CD4-positive, alpha-beta memory T cell (primary cell): ENCODE results near the gene ATG3. TPM values are rescaled to one million over a fixed set of nuclear protein-coding genes. Genes with fewer than 3 reads are reported as not detected.

Experiments used
- CTCF ChIA-PET: fragments of 350-600 bp; sonication (Branson Sonifier 250); formaldehyde crosslinking; loops from one replicate; lab custom pipeline; 2021; ENCODE audit warnings: inconsistent platforms; ENCODE audit not compliant: partially characterized antibody; lab: Charles Lee
- POLR2A ChIA-PET: fragments of 350-600 bp; sonication (Branson Sonifier 250); formaldehyde crosslinking; loops from one replicate; lab custom pipeline; 2021; ENCODE audit not compliant: partially characterized antibody; lab: Charles Lee
- DNase-seq, 5 donors: peaks; one replicate each; pipeline versions ENCODE4 v3.0.0 to v3.0.0-alpha.2; 2020 to 2022; ENCODE audit warnings: mixed read lengths in 1 of 5
- H3K27ac ChIP-seq: one replicate; pipeline ENCODE4 v1.7.0; 2013; ENCODE audit warnings: low read depth, low read length
- H3K27me3 ChIP-seq: 2 replicates; pipeline ENCODE4 v1.7.0; 2013; ENCODE audit warnings: mild to moderate bottlenecking, low read length, moderate library complexity; ENCODE audit not compliant: insufficient read depth
- H3K36me3 ChIP-seq: 2 replicates; pipeline ENCODE4 v1.7.0; 2013; ENCODE audit warnings: mild to moderate bottlenecking, low read length, moderate library complexity; ENCODE audit not compliant: insufficient read depth
- H3K4me1 ChIP-seq: 2 replicates; pipeline ENCODE4 v1.7.0; 2013; ENCODE audit warnings: mild to moderate bottlenecking, low read length, moderate library complexity; ENCODE audit not compliant: insufficient read depth
- H3K4me3 ChIP-seq, 2 donors: one replicate each; pipeline ENCODE4 v1.7.0; 2013; ENCODE audit warnings: low read length in 2 of 2, mild to moderate bottlenecking in 1 of 2
- H3K9me3 ChIP-seq, 2 donors: one replicate each; pipeline ENCODE4 v1.7.0; 2013; ENCODE audit warnings: low read length in 2 of 2, control low read depth in 1 of 2; ENCODE audit not compliant: control insufficient read depth in 1 of 2
- H3K27ac Mint-ChIP-seq, 7 donors: one replicate each; pipeline ENCODE4 v1.8.0; 2020 to 2021; ENCODE audit warnings: mixed read lengths in 7 of 7, mild to moderate bottlenecking in 6 of 7, inconsistent platforms in 3 of 7, moderate library complexity in 3 of 7
- H3K27me3 Mint-ChIP-seq, 2 donors: one replicate each; pipeline ENCODE4 v1.8.0; 2020 to 2021; ENCODE audit warnings: mixed read lengths in 2 of 2
- H3K36me3 Mint-ChIP-seq, 2 donors: one replicate each; pipeline ENCODE4 v1.8.0; 2020 to 2021; ENCODE audit warnings: mixed read lengths in 2 of 2, inconsistent platforms in 1 of 2, mild to moderate bottlenecking in 1 of 2
- H3K4me1 Mint-ChIP-seq, 4 donors: one replicate each; pipeline ENCODE4 v1.8.0; 2020 to 2021; ENCODE audit warnings: mixed read lengths in 4 of 4, mild to moderate bottlenecking in 1 of 4
- H3K4me3 Mint-ChIP-seq, 8 donors: one replicate each; pipeline ENCODE4 v1.8.0; 2020 to 2021; ENCODE audit warnings: mixed read lengths in 8 of 8, mild to moderate bottlenecking in 7 of 8, moderate library complexity in 6 of 8, inconsistent platforms in 3 of 8
- H3K9me3 Mint-ChIP-seq, 8 donors: one replicate each; pipeline ENCODE4 v1.8.0; 2020 to 2021; ENCODE audit warnings: mixed read lengths in 8 of 8, mild to moderate bottlenecking in 5 of 8, inconsistent platforms in 3 of 8, moderate library complexity in 1 of 8
- intact Hi-C: fragments of 100-400 bp; cut with micrococcal nuclease; formaldehyde crosslinking; loops from one replicate; pipeline ENCODE4 v1.15.1; 2023
- polyA plus RNA-seq, 2 donors: library from polyadenylated mRNA; unstranded; fragments of 300-500 nt; fragmentation: Illumina TruSeq; gene quantifications; one replicate each; pipeline ENCODE4 v1.2.3, GENCODE V29; 2021
- total RNA-seq, 2 experiments: library from RNA; stranded (reverse); gene quantifications; one replicate each; pipeline ENCODE4 v1.2.3, GENCODE V29; 2021

The ATG3 gene
- total and polyA plus RNA-seq, 4 experiments from 2014 or later, result 49.0 to 107 (median 62.1) TPM

DNA sequence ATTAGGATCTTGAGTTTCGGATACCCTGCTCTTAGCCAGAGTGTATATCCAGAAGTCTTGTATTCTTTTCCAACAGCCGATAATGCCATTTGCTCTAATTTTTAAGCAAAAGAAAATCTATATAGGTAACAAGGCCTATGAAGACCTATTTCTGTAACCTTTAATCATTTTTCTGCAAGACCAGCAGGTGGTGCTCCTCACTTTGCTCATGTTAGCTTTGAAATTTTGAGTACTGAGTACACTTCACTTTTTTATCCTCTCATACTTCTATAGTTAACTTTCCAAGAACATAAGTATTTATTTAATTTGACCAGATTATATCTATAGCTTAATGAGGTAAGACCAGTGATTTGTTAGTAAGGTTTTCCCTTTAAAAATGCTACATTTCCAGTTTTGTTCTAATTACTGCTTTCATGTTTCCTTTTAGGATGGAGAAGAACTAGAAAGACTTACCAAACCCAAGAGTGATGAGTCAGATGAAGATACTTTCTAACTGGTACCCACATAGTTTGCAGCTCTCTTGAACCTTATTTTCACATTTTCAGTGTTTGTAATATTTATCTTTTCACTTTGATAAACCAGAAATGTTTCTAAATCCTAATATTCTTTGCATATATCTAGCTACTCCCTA is 20.6 kb upstream of the ATG3 start:
- Histone ChIP-seq H3K27ac (no peak overlapping the region), H3K4me1 (no peaks in the 10 kb centered on the region), H3K9me3 (no peaks in the 10 kb centered on the region), H3K4me3 (no peak overlapping the region), H3K27me3 (no peaks in the 10 kb centered on the region), H3K36me3 (peaks cover 27% of the 10 kb centered on the region)
- Mint-ChIP-seq H3K9me3 (no peaks in the 10 kb centered on the region), H3K36me3 (peaks cover 49 to 75% of the 10 kb centered on the region in 2 donors), H3K4me1 (peaks cover under 1 to 2% (median 2%) of the 10 kb centered on the region in 4 donors), H3K27ac (peak overlapping the region in 3 of 7 donors; percentile 17 to 47 (median 36)), H3K27me3 (no peaks in the 10 kb centered on the region), H3K4me3 (no peak overlapping the region)
- POLR2A ChIA-PET, result interaction anchor here (1.7 kb wide), 1 partner anchor 20 kb away, joined by 4 read pairs; the partner anchor contains the start of genes ATG3 and SLC35A5
- intact Hi-C loops, result loop anchor here (1.0 to 5.0 kb wide), 3 partner anchors 230 to 706 kb away; partner anchors contain the start of gene CD200R1
- CTCF ChIA-PET, result interaction anchor here (0.7 to 1.9 kb wide), 11 partner anchors 14 to 706 kb away, joined by 3 to 10 read pairs (median 4); partner anchors contain the start of genes ATG3 and SLC35A5
- DNase-seq, result peak in 4 of 5 donors; percentile 19 to 27 (median 24)

DNA sequence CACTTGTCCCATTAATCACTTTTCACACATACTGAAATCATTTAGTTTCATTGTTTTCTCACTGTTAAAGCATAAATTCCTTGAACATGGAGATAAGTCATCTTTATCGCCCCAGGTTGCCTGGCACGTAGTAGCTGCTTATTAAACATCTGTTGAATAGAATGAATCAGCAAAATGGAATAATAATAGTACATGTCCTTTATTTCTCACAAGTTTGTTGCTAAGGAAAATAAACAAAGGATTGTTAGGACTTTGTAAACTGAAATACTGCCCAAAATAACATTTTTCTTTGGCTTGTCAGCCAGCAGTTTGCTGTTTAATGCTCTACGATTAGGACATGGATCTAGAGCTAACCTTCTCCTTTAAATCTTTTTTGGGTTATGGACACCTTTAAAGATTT is 17.9 kb upstream of the ATG3 start:
- H3K9me3 Mint-ChIP-seq, result no peaks in the 10 kb centered on the region
- H3K27ac Mint-ChIP-seq, result no peak overlapping the region
- no peaks in the 10 kb centered on the region for H3K27me3 Mint-ChIP-seq
- Histone ChIP-seq H3K27ac (no peak overlapping the region), H3K27me3 (no peaks in the 10 kb centered on the region), H3K4me1 (no peaks in the 10 kb centered on the region), H3K36me3 (peaks cover 27% of the 10 kb centered on the region), H3K9me3 (no peaks in the 10 kb centered on the region), H3K4me3 (no peak overlapping the region)
- ChIA-PET POLR2A (interaction anchor here (1.1 kb wide), 1 partner anchor 18 kb away, joined by 3 read pairs; the partner anchor contains the start of genes ATG3 and SLC35A5), CTCF (interaction anchor here (0.8 to 1.4 kb wide), 2 partner anchors 11 to 20 kb away, joined by 3 to 5 read pairs; no protein-coding TSS in a partner anchor)
- intact Hi-C loops, result loop anchor here (5.0 kb wide), 2 partner anchors 233 to 398 kb away; partner anchors contain the start of gene CD200R1
- no peak overlapping the region for H3K4me3 Mint-ChIP-seq
- DNase-seq, result no peak
- peaks cover 30 to 61% of the 10 kb centered on the region in 2 donors for H3K36me3 Mint-ChIP-seq
- H3K4me1 Mint-ChIP-seq, result peaks cover 0 to 5% (median 3%) of the 10 kb centered on the region in 4 donors

DNA sequence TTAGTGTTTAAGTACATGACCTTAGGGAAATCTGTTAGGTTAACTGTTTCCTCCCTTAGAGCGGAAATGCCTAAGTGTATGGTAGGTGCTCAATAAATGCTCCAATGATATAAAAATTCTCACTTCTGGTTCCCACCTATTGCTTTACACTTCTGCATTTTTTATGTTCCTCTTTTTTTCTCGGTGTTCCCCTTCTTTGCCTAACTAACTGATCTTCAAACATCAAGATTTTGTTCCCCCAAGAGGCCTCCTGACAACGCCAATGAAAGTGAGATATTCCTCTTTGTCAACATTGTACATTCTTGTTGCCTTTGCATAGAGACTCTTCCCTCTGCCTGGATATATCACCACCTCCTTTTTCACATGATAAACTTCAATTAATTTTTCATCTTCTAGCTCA is 17.5 kb upstream of the ATG3 start:
- Mint-ChIP-seq H3K27ac (no peak overlapping the region), H3K27me3 (no peaks in the 10 kb centered on the region), H3K4me3 (no peak overlapping the region), H3K36me3 (peaks cover 27 to 59% of the 10 kb centered on the region in 2 donors), H3K4me1 (peaks cover 0 to 5% (median 3%) of the 10 kb centered on the region in 4 donors), H3K9me3 (no peaks in the 10 kb centered on the region)
- no peak for DNase-seq
- H3K27me3 ChIP-seq, result no peaks in the 10 kb centered on the region
- no peak overlapping the region for H3K4me3 ChIP-seq
- intact Hi-C loops, result no loop called here
- H3K4me1 ChIP-seq, result no peaks in the 10 kb centered on the region
- peaks cover 24% of the 10 kb centered on the region for H3K36me3 ChIP-seq
- H3K27ac ChIP-seq, result no peak overlapping the region
- ChIA-PET CTCF (interaction anchor here (0.8 to 1.4 kb wide), 2 partner anchors 10 to 19 kb away, joined by 3 to 5 read pairs; no protein-coding TSS in a partner anchor), POLR2A (interaction anchor here (1.1 kb wide), 1 partner anchor 17 kb away, joined by 3 read pairs; the partner anchor contains the start of genes ATG3 and SLC35A5)
- no peaks in the 10 kb centered on the region for H3K9me3 ChIP-seq

DNA sequence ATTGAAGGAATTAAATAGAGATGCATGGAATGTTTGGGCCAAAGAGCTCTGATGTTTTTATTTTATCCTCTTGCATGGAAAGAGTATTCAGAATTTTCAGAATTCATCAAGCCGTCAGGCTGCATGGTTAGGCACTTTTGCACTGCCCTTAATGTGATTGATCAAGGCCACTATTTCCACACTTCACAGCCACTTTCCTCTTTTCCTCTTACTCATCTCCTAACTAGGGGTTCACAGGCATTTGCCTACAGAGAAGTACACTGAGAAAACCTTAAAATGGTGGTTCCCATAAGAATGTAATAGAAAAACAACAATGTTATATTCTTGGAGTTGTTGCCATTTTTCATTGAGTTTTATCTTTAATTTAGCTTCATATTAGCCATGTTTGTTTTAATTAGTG is 10.9 kb upstream of the ATG3 start:
- Histone ChIP-seq H3K36me3 (peaks cover 24% of the 10 kb centered on the region), H3K27ac (no peak overlapping the region), H3K4me1 (no peaks in the 10 kb centered on the region), H3K4me3 (no peak overlapping the region), H3K27me3 (no peaks in the 10 kb centered on the region), H3K9me3 (no peaks in the 10 kb centered on the region)
- ChIA-PET CTCF (interaction anchor here (1.9 kb wide), 1 partner anchor 11 kb away, joined by 4 read pairs; the partner anchor contains the start of genes ATG3 and SLC35A5), POLR2A (no interaction called here)
- peaks cover 0 to 13% (median 7%) of the 10 kb centered on the region in 4 donors for H3K4me1 Mint-ChIP-seq
- no peak overlapping the region for H3K27ac Mint-ChIP-seq
- no peak for DNase-seq
- H3K9me3 Mint-ChIP-seq, result no peaks in the 10 kb centered on the region
- no peaks in the 10 kb centered on the region for H3K27me3 Mint-ChIP-seq
- H3K36me3 Mint-ChIP-seq, result peaks cover 52 to 57% of the 10 kb centered on the region in 2 donors
- intact Hi-C loops, result no loop called here
- H3K4me3 Mint-ChIP-seq, result no peak overlapping the region

DNA sequence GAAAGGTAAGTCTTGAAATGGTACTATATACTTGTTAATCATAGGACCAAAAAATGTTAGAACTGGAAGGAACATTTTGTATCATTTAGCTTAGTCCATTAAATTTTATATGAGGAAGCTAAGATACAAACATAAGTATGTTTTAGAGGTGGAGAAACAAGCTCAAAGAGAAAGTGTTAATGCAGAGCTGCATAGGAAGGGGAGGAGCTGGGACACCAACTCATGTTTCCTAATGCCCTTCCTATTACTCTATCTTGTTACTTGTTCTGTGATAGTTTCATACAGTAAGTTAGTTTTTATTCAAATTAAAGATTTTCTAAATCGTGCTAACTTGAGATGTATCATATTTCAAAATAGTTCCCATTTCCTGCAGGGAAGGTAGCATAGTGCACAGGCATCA is 7.5 kb upstream of the ATG3 start:
- Mint-ChIP-seq H3K27ac (peak overlapping the region in 1 of 7 donors; percentile 67), H3K4me1 (peaks cover 5 to 23% (median 13%) of the 10 kb centered on the region in 4 donors), H3K36me3 (peaks cover 64 to 65% of the 10 kb centered on the region in 2 donors), H3K27me3 (no peaks in the 10 kb centered on the region), H3K4me3 (no peak overlapping the region), H3K9me3 (no peaks in the 10 kb centered on the region)
- Histone ChIP-seq H3K27ac (no peak overlapping the region), H3K36me3 (peaks cover 24% of the 10 kb centered on the region), H3K4me3 (no peak overlapping the region), H3K27me3 (no peaks in the 10 kb centered on the region), H3K9me3 (no peaks in the 10 kb centered on the region), H3K4me1 (no peaks in the 10 kb centered on the region)
- DNase-seq, result no peak
- POLR2A ChIA-PET, result no interaction called here
- CTCF ChIA-PET, result interaction anchor here (1.0 to 1.7 kb wide), 4 partner anchors 8 to 22 kb away, joined by 3 to 9 read pairs (median 5); no protein-coding TSS in a partner anchor
- intact Hi-C loops, result loop anchor here (10.0 kb wide), 2 partner anchors 406 to 446 kb away; partner anchors contain the start of gene CD200R1

DNA sequence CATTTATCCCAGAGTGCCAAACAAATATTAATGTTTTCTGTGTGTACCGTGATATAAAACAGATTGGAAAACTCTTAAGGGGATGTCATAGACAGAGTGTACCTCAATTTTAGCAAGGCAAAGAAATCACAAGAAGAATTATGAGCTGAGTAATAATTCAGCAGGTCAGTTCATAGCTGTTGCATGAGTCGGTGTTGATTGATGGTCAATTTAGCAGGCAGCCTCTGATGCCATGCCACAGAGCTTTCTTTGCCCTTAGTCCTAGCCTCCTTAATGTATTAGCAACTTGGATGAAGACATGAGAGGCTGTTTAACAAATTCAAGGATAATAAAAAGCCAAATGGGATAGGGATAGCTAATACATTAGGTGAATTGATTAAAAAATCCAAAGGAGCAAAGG is 6.9 kb upstream of the ATG3 start:
- intact Hi-C loops, result loop anchor here (10.0 kb wide), 2 partner anchors 406 to 446 kb away; partner anchors contain the start of gene CD200R1
- H3K27me3 Mint-ChIP-seq, result no peaks in the 10 kb centered on the region
- ChIA-PET CTCF (interaction anchor here (1.0 to 1.7 kb wide), 4 partner anchors 9 to 23 kb away, joined by 3 to 9 read pairs (median 5); no protein-coding TSS in a partner anchor), POLR2A (no interaction called here)
- H3K4me3 ChIP-seq, result no peak overlapping the region
- peaks cover 20% of the 10 kb centered on the region for H3K36me3 ChIP-seq
- peak overlapping the region in 1 of 7 donors; percentile 22 for H3K27ac Mint-ChIP-seq
- H3K9me3 ChIP-seq, result no peaks in the 10 kb centered on the region
- H3K9me3 Mint-ChIP-seq, result no peaks in the 10 kb centered on the region
- peaks cover 6 to 29% (median 16%) of the 10 kb centered on the region in 4 donors for H3K4me1 Mint-ChIP-seq
- H3K36me3 Mint-ChIP-seq, result peaks cover 61 to 65% of the 10 kb centered on the region in 2 donors
- H3K4me1 ChIP-seq, result peaks cover 1% of the 10 kb centered on the region
- no peak for DNase-seq
- no peak overlapping the region for H3K27ac ChIP-seq
- no peaks in the 10 kb centered on the region for H3K27me3 ChIP-seq
- no peak overlapping the region for H3K4me3 Mint-ChIP-seq

DNA sequence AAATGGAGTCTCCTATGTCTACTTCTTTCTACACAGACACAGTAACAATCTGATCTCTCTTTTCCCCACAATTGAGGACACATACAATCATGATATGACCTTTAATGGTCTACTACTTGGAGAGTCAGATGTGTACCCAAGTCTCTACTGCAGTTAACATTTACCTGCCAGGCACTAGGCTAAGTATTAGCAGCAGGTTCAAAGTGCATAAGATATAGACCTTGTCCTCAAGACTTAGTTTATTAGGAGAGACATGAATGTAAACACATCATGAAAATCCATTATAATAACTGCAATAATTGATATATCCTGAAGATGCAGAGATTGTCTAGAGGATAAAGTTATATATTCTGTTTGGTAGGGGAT is 3.2 kb upstream of the ATG3 start:
- Histone ChIP-seq H3K27me3 (no peaks in the 10 kb centered on the region), H3K36me3 (no peaks in the 10 kb centered on the region), H3K9me3 (no peaks in the 10 kb centered on the region), H3K27ac (no peak overlapping the region), H3K4me3 (no peak overlapping the region), H3K4me1 (peaks cover 18% of the 10 kb centered on the region)
- POLR2A ChIA-PET, result no interaction called here
- no peak for DNase-seq
- CTCF ChIA-PET, result no interaction called here
- peaks cover 29 to 53% (median 34%) of the 10 kb centered on the region in 4 donors for H3K4me1 Mint-ChIP-seq
- H3K9me3 Mint-ChIP-seq, result peaks cover 0 to 4% (median 0%) of the 10 kb centered on the region in 8 donors
- H3K27me3 Mint-ChIP-seq, result no peaks in the 10 kb centered on the region
- H3K36me3 Mint-ChIP-seq, result peaks cover 37 to 52% of the 10 kb centered on the region in 2 donors
- no peak overlapping the region for H3K27ac Mint-ChIP-seq
- intact Hi-C loops, result loop anchor here (5.0 to 10.0 kb wide), 4 partner anchors 410 to 1493 kb away; partner anchors contain the start of genes CD200R1, NECTIN3 and SPICE1
- H3K4me3 Mint-ChIP-seq, result no peak overlapping the region
